Measurements from ENCODE around the gene TTC28.

The TTC28 gene

GRCh38 chr22:28043266-28043665, 636.4 kb downstream of the TTC28 start:
- Histone ChIP-seq H3K36me3 (ENCODE audit: insufficient read depth, insufficient read length, low read length) (no peaks in the 10 kb centered on the region), H3K4me3 (ENCODE audit: insufficient read length, low read depth) (no peak overlapping the region), H3K9me3 (ENCODE audit: insufficient read depth, low read length) (no peaks in the 10 kb centered on the region), H3K4me1 (ENCODE audit: insufficient read depth, insufficient read length) (no peaks in the 10 kb centered on the region), H3K9ac (ENCODE audit: insufficient read length, low read depth) (no peak overlapping the region), H3K27me3 (ENCODE audit: insufficient read depth, insufficient read length) (no peaks in the 10 kb centered on the region)
- DNase-seq (ENCODE audit: low read depth, low spot score), result no peak
- TF ChIP-seq YY1 (IDR thresholded peaks at IDR 0.05; ENCODE audit: insufficient read depth, insufficient read length) (no peak), SUZ12 (IDR thresholded peaks at IDR 0.05; ENCODE audit: extremely low read depth, insufficient read depth, insufficient read length) (no peak), ZNF274 (IDR thresholded peaks at IDR 0.05; ENCODE audit: low read depth, low read length) (no peak)

- DNase-seq (ENCODE audit: low read depth, low spot score), result no peak
- no peak overlapping the region for H3K4me3 ChIP-seq (ENCODE audit: insufficient read length, low read depth)
- TF ChIP-seq ZNF274 (IDR thresholded peaks at IDR 0.05; ENCODE audit: low read depth, low read length) (no peak), SUZ12 (IDR thresholded peaks at IDR 0.05; ENCODE audit: extremely low read depth, insufficient read depth, insufficient read length) (no peak), YY1 (IDR thresholded peaks at IDR 0.05; ENCODE audit: insufficient read depth, insufficient read length) (no peak)
- no peaks in the 10 kb centered on the region for H3K4me1 ChIP-seq (ENCODE audit: insufficient read depth, insufficient read length)
- no peak overlapping the region for H3K9ac ChIP-seq (ENCODE audit: insufficient read length, low read depth)
- no peaks in the 10 kb centered on the region for H3K27me3 ChIP-seq (ENCODE audit: insufficient read depth, insufficient read length)
- H3K9me3 ChIP-seq (ENCODE audit: insufficient read depth, low read length), result no peaks in the 10 kb centered on the region
- H3K36me3 ChIP-seq (ENCODE audit: insufficient read depth, insufficient read length, low read length), result no peaks in the 10 kb centered on the region
These were observed 644.8 kb downstream of the TTC28 start for GRCh38 chr22:28034760-28035401.

GRCh38 chr22:28034145-28034759, 645.4 kb downstream of the TTC28 start:
- H3K4me1 ChIP-seq (ENCODE audit: insufficient read depth, insufficient read length), result no peaks in the 10 kb centered on the region
- no peak overlapping the region for H3K4me3 ChIP-seq (ENCODE audit: insufficient read length, low read depth)
- no peaks in the 10 kb centered on the region for H3K9me3 ChIP-seq (ENCODE audit: insufficient read depth, low read length)
- no peak for DNase-seq (ENCODE audit: low read depth, low spot score)
- no peaks in the 10 kb centered on the region for H3K36me3 ChIP-seq (ENCODE audit: insufficient read depth, insufficient read length, low read length)
- H3K9ac ChIP-seq (ENCODE audit: insufficient read length, low read depth), result no peak overlapping the region
- no peak for TF ChIP-seq YY1 (IDR thresholded peaks at IDR 0.05; ENCODE audit: insufficient read depth, insufficient read length)
- no peaks in the 10 kb centered on the region for H3K27me3 ChIP-seq (ENCODE audit: insufficient read depth, insufficient read length)

- no peak for DNase-seq (ENCODE audit: low read depth, low spot score)
- Histone ChIP-seq H3K27me3 (ENCODE audit: insufficient read depth, insufficient read length) (no peaks in the 10 kb centered on the region), H3K36me3 (ENCODE audit: insufficient read depth, insufficient read length, low read length) (no peaks in the 10 kb centered on the region), H3K4me1 (ENCODE audit: insufficient read depth, insufficient read length) (no peaks in the 10 kb centered on the region), H3K9ac (ENCODE audit: insufficient read length, low read depth) (no peak overlapping the region), H3K9me3 (ENCODE audit: insufficient read depth, low read length) (no peaks in the 10 kb centered on the region), H3K4me3 (ENCODE audit: insufficient read length, low read depth) (no peak overlapping the region)
- TF ChIP-seq YY1 (IDR thresholded peaks at IDR 0.05; ENCODE audit: insufficient read depth, insufficient read length) (no peak), ZNF274 (IDR thresholded peaks at IDR 0.05; ENCODE audit: low read depth, low read length) (no peak), SUZ12 (IDR thresholded peaks at IDR 0.05; ENCODE audit: extremely low read depth, insufficient read depth, insufficient read length) (no peak)
These were observed 646.8 kb downstream of the TTC28 start for GRCh38 chr22:28032861-28033260.

- no peak overlapping the region for H3K9ac ChIP-seq (ENCODE audit: insufficient read length, low read depth)
- H3K36me3 ChIP-seq (ENCODE audit: insufficient read depth, insufficient read length, low read length), result no peaks in the 10 kb centered on the region
- DNase-seq (ENCODE audit: low read depth, low spot score), result no peak
- no peaks in the 10 kb centered on the region for H3K27me3 ChIP-seq (ENCODE audit: insufficient read depth, insufficient read length)
- H3K9me3 ChIP-seq (ENCODE audit: insufficient read depth, low read length), result no peaks in the 10 kb centered on the region
- TF ChIP-seq SUZ12 (IDR thresholded peaks at IDR 0.05; ENCODE audit: extremely low read depth, insufficient read depth, insufficient read length) (no peak), ZNF274 (IDR thresholded peaks at IDR 0.05; ENCODE audit: low read depth, low read length) (no peak), YY1 (IDR thresholded peaks at IDR 0.05; ENCODE audit: insufficient read depth, insufficient read length) (no peak)
- H3K4me3 ChIP-seq (ENCODE audit: insufficient read length, low read depth), result no peak overlapping the region
- no peaks in the 10 kb centered on the region for H3K4me1 ChIP-seq (ENCODE audit: insufficient read depth, insufficient read length)
These were observed 648.2 kb downstream of the TTC28 start for GRCh38 chr22:28031383-28031922.

- H3K27me3 ChIP-seq (ENCODE audit: insufficient read depth, insufficient read length), result no peaks in the 10 kb centered on the region
- no peak for DNase-seq (ENCODE audit: low read depth, low spot score)
- TF ChIP-seq SUZ12 (IDR thresholded peaks at IDR 0.05; ENCODE audit: extremely low read depth, insufficient read depth, insufficient read length) (no peak), YY1 (IDR thresholded peaks at IDR 0.05; ENCODE audit: insufficient read depth, insufficient read length) (no peak), ZNF274 (IDR thresholded peaks at IDR 0.05; ENCODE audit: low read depth, low read length) (no peak)
- no peaks in the 10 kb centered on the region for H3K9me3 ChIP-seq (ENCODE audit: insufficient read depth, low read length)
- H3K4me1 ChIP-seq (ENCODE audit: insufficient read depth, insufficient read length), result no peaks in the 10 kb centered on the region
- no peak overlapping the region for H3K4me3 ChIP-seq (ENCODE audit: insufficient read length, low read depth)
- H3K9ac ChIP-seq (ENCODE audit: insufficient read length, low read depth), result no peak overlapping the region
- no peaks in the 10 kb centered on the region for H3K36me3 ChIP-seq (ENCODE audit: insufficient read depth, insufficient read length, low read length)
These were observed 649.2 kb downstream of the TTC28 start for GRCh38 chr22:28030473-28030872.

GRCh38 chr22:28029956-28030355, 649.7 kb downstream of the TTC28 start:
- Histone ChIP-seq H3K4me3 (ENCODE audit: insufficient read length, low read depth) (no peak overlapping the region), H3K27me3 (ENCODE audit: insufficient read depth, insufficient read length) (no peaks in the 10 kb centered on the region)
- TF ChIP-seq ZNF274 (IDR thresholded peaks at IDR 0.05; ENCODE audit: low read depth, low read length) (no peak), SUZ12 (IDR thresholded peaks at IDR 0.05; ENCODE audit: extremely low read depth, insufficient read depth, insufficient read length) (no peak), YY1 (IDR thresholded peaks at IDR 0.05; ENCODE audit: insufficient read depth, insufficient read length) (no peak)

More at GRCh38 chr22:28029956-28030355, 649.7 kb downstream of the TTC28 start:
- no peak for DNase-seq (ENCODE audit: low read depth, low spot score)
- no peaks in the 10 kb centered on the region for H3K9me3 ChIP-seq (ENCODE audit: insufficient read depth, low read length)
- H3K36me3 ChIP-seq (ENCODE audit: insufficient read depth, insufficient read length, low read length), result no peaks in the 10 kb centered on the region
- no peak overlapping the region for H3K9ac ChIP-seq (ENCODE audit: insufficient read length, low read depth)
- H3K4me1 ChIP-seq (ENCODE audit: insufficient read depth, insufficient read length), result no peaks in the 10 kb centered on the region
